NCI-H526 treated with DMSO at 0.1 percent for 48 hours (cell line): ENCODE measurements around the gene KCNA10.

ENCODE experiments used
- DNase-seq: peaks from one replicate; lab custom pipeline; 2025; lab: John Stamatoyannopoulos, UW

Gene KCNA10

DNA sequence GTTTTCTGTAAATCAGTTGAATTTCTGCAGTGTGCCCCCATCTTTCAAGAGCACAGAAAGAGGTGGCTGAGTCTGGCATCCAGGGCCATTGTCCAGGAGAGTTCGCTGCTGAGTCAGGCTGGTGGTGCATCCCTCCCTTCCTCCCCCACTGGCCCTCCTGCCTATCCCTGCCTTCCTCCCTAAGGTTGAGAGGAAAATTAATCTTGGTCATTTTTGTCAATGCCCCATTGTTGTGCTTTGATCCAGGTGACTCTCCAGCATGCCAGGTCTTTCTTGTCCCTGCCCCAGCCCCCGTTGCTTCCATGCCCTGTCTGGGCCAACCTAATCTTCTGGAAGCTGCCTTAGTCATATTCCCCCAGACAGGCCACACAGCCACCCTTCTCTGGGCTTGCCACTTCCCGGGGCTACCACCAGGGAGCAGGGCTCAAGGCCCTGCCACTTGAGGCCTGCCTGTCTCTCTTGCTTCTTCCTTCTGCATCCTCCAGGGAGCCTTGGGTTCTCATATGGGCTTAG is 41.5 kb downstream of the KCNA10 start:
- DNase-seq: no peak

DNA sequence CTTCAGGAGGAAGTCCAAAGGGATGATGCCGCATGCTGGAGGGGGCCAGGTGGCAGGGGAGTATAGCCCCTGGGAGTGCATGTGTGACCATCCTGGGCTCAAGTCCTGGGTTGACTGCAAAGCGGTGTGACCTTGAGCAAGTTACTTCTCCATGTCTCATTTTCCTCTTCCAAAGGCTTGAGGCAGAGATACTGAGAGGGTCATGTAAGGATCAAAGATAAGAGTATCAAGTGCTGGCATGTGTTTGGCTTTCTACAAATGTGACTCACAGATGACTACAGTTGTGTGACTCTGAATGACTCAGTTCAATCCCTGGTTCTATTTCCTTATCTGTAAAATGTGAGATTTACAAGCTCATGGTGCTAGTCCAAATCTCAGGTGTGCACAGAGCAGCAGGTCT is 41.9 kb downstream of the KCNA10 start:
- DNase-seq: no peak

DNA sequence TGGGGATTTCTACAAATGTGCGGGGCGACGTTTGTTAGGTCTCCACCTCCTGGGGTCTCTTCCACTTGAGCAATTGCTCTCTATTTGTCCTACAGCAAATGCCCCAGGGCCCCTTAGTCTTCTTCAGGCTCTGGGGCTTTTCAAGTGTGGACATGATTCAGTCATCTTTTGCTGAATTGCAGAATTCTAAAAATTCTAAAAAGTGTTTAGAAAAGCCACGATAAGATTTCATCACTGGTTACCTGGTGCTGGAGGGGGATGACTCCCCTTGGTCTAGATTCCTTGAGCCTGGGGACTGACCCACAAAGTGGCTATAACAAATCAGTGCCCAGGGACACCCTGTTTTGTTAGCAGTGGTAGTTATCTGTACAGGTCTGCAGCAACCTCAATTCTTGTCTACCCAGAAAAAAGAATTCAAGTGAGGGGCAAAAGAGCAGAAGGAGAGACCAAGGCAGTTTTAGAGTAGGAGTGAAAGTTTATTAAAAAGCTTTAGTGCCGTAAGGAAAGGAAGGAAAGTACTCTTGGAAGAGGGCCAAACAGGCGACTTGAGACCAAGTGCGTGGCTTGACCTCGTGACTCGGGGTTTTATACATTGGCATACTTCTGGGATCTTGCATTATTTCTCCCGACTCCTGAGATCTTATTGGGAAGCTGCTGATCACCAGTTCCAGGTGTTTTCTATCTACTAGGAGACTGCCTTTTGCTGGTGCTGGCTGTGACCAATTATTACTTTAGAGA is 42.8 kb downstream of the KCNA10 start:
- DNase-seq: no peak

DNA sequence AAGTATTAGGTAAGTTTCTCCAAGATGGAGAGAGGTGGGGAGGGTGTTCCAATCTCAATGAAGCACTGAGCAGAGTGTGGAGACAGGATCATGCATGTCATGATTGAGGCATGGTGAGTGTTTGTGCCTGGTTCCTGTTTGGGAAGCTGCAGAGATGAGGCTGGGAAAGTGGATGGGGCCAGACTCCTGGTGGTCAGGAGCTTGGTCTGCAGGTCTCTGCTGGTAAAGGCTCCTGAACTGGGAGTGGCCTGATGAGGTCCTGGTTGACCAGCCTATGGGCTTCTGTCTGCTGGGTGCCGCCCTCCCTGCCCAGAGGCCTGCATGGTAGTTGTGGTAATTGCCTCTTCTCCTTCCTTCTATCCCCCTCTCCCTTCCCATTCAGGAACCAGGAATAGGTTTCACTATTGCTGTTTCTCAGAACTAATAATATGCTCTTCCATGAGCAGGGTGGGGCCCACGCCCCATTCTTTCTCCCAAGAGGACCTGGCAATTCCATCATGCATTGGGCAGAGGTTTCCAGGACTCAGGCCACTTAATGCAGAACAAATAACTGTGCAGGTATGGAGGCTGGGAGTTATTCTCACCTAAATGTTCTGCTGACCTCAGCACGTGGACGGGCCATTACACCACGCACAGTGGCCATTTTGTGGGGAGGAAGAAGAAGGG is 43.5 kb downstream of the KCNA10 start:
- no peak for DNase-seq

DNA sequence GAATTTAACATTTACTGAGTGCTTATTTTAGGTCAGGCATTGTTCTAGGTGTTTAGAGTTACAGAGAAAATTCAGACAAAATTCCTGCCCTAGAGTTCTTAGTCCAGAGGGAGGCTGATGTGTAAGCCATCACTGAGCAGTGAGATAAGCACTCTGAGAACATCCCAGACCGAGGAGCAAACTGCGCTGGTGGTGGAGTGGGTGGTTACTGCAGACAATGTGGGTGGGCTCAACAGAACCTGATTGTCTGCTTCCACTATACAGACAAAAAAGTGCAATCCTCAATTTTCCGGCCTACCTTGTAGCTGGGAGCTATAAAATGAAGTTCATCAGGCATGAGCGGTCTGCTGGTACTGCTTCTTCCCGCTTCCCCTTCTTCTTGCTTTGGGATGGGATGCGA is 44.5 kb downstream of the KCNA10 start:
- DNase-seq: no peak

DNA sequence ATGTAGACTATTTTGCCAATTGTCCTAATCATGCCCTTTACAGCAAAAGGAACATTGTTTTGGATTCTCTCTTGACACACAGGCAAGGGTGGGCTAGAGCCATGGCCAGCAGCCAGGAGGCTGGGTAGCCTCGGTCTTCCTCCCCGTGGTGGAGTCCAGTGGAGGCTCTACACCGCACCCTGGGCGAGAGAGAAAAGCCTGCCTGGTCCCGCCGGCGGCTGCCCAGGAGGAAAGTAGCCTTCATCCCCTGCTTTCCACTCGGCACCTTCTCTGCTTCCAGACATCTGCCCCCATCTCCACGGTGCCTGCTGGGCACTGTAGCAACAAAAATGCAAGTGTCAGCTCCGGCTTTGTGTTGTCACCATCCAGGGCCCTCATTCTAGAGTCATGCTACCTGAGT is 46.4 kb downstream of the KCNA10 start:
- no peak for DNase-seq

DNA sequence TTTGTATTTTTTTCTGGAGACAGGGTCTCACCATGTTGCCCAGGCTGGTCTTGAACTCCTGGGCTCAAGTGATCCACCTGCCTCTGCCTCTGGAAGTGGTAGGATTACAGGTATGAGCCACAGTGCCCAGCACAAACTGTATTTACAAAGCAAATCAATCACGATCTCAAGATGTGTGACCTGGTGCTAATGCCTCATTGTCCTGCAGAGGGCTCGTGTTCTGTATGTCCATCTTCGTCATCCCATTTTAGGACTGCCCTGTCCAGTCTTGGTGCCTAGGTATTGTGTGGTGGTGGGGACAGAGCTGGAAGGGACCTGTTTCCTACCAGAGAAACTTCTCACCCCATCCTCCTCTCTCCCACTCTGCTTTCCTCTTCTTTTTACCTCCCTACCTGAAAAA is 47.8 kb downstream of the KCNA10 start:
- DNase-seq: no peak
